GM19463 (cell line): Measurements from ENCODE around the gene THOP1.

Experiments
- ATAC-seq: cut with Tn5 transposase; IDR thresholded peaks from one replicate; pipeline ENCODE4 v1.9.1; 2021; ENCODE audit warnings: mild to moderate bottlenecking, moderate library complexity; ENCODE audit not compliant: unreplicated experiment

The THOP1 gene

GRCh38 chr19:2785244-2785997 is at the start of gene THOP1:
TSS of gene THOP1 (plus strand) at chr19:2785503. CDS start at chr19:2785663, 160 bp downstream.
- peak; percentile 56 for ATAC-seq

- ATAC-seq: no peak
Observed at GRCh38 chr19:2736550-2737190, 48.6 kb upstream of the THOP1 start.

- peak; percentile 97 for ATAC-seq
Observed at GRCh38 chr19:2739602-2740313, 45.5 kb upstream of the THOP1 start, which contains the start of gene SLC39A3. TSS of gene SLC39A3 (minus strand) at chr19:2740017. CDS start at chr19:2737257, 2,760 bp downstream.

- no peak for ATAC-seq
Observed at GRCh38 chr19:2740314-2740656, 45.0 kb upstream of the THOP1 start.

- no peak for ATAC-seq
Observed at GRCh38 chr19:2743099-2743498, 42.2 kb upstream of the THOP1 start.

- ATAC-seq: no peak
Observed at GRCh38 chr19:2744113-2744512, 41.2 kb upstream of the THOP1 start.

- ATAC-seq: no peak
Observed at GRCh38 chr19:2747349-2747748, 38.0 kb upstream of the THOP1 start.

- ATAC-seq: no peak
Observed at GRCh38 chr19:2750808-2751437, 34.4 kb upstream of the THOP1 start.

- ATAC-seq: no peak
Observed at GRCh38 chr19:2751438-2751830, 33.9 kb upstream of the THOP1 start.

GRCh38 chr19:2754659-2755447 is 30.4 kb upstream of the THOP1 start:
- no peak for ATAC-seq

- ATAC-seq: no peak
Observed at GRCh38 chr19:2755448-2755705, 29.9 kb upstream of the THOP1 start.

GRCh38 chr19:2755811-2756210 is 29.5 kb upstream of the THOP1 start:
- no peak for ATAC-seq

GRCh38 chr19:2756477-2756876 is 28.8 kb upstream of the THOP1 start:
- no peak for ATAC-seq

- no peak for ATAC-seq
Observed at GRCh38 chr19:2756921-2757881, 28.1 kb upstream of the THOP1 start.

- ATAC-seq: no peak
Observed at GRCh38 chr19:2758601-2759313, 26.5 kb upstream of the THOP1 start.

GRCh38 chr19:2759362-2759761 is 25.9 kb upstream of the THOP1 start:
- ATAC-seq: no peak

GRCh38 chr19:2759965-2760364 is 25.3 kb upstream of the THOP1 start:
- no peak for ATAC-seq

- no peak for ATAC-seq
Observed at GRCh38 chr19:2761309-2761677, 24.0 kb upstream of the THOP1 start.
